GM12891 (cell line): ENCODE data around the gene RTN1.

Experiments used
- DNase-seq: peaks from one replicate; pipeline ENCODE4 v3.0.0; 2011; ENCODE audit warnings: low spot score; ENCODE audit not compliant: insufficient read length
- FAIRE-seq: peaks from 2 replicates; lab custom pipeline; 2011; peaks lifted over from hg19 to GRCh38; lab: Jason Lieb, UNC
- PAX5 ChIP-seq: IDR thresholded peaks from 2 replicates; pipeline ENCODE4 v1.6.1; 2011; ENCODE audit warnings: low read length, moderate library complexity, mild to moderate bottlenecking; ENCODE audit not compliant: insufficient read depth, severe bottlenecking
- POLR2A ChIP-seq: IDR thresholded peaks from 2 replicates; pipeline ENCODE4 v1.6.1; 2011; ENCODE audit warnings: low read depth, low read length, control low read depth
- POLR2AphosphoS5 ChIP-seq: IDR thresholded peaks from 2 replicates; pipeline ENCODE4 v1.6.1; 2011; ENCODE audit warnings: low read depth, low read length, control low read depth
- POU2F2 ChIP-seq: IDR thresholded peaks from 2 replicates; pipeline ENCODE4 v1.6.1; 2011; ENCODE audit warnings: low read depth, mild to moderate bottlenecking, control low read depth, low read length, moderate library complexity
- SPI1 ChIP-seq: IDR thresholded peaks from 2 replicates; pipeline ENCODE4 v1.6.1; 2011; ENCODE audit warnings: low read depth, low read length, control low read depth
- TAF1 ChIP-seq: IDR thresholded peaks from 2 replicates; pipeline ENCODE4 v1.6.1; 2011; ENCODE audit warnings: low read depth, low read length, control low read depth

The RTN1 gene

GRCh38 chr14:59850458-59850857, 20.1 kb downstream of the RTN1 start:
- TF ChIP-seq POU2F2 (no peak), SPI1 (no peak), TAF1 (no peak), POLR2A (no peak)
- DNase-seq, result no peak
- FAIRE-seq, result no peak

- TF ChIP-seq POLR2AphosphoS5 (no peak), POLR2A (no peak), TAF1 (no peak), POU2F2 (no peak), PAX5 (no peak), SPI1 (no peak)
- no peak for FAIRE-seq
- no peak for DNase-seq
Measured at GRCh38 chr14:59849411-59850130, 21.0 kb downstream of the RTN1 start.

- DNase-seq, result no peak
- TF ChIP-seq POLR2A (no peak), PAX5 (no peak), SPI1 (no peak), POU2F2 (no peak), POLR2AphosphoS5 (no peak), TAF1 (no peak)
- FAIRE-seq, result no peak
Measured at GRCh38 chr14:59848671-59849070, 21.9 kb downstream of the RTN1 start.

- TF ChIP-seq POLR2A, result no peak
- TF ChIP-seq PAX5, result no peak
- TF ChIP-seq TAF1, result no peak
- TF ChIP-seq SPI1, result no peak
- TF ChIP-seq POU2F2, result no peak
- TF ChIP-seq POLR2AphosphoS5, result no peak
- FAIRE-seq (no peak), DNase-seq (no peak)
Measured at GRCh38 chr14:59847711-59848110, 22.9 kb downstream of the RTN1 start.

- TF ChIP-seq POU2F2, result no peak
- no peak for TF ChIP-seq PAX5
- TF ChIP-seq POLR2AphosphoS5, result no peak
- TF ChIP-seq SPI1, result no peak
- FAIRE-seq (no peak), DNase-seq (no peak)
Measured at GRCh38 chr14:59846595-59846994, 24.0 kb downstream of the RTN1 start.

- FAIRE-seq (no peak), DNase-seq (no peak)
- TF ChIP-seq SPI1 (no peak), POU2F2 (no peak), POLR2A (no peak), POLR2AphosphoS5 (no peak), PAX5 (no peak), TAF1 (no peak)
Measured at GRCh38 chr14:59845245-59845644, 25.3 kb downstream of the RTN1 start.

GRCh38 chr14:59844186-59844812, 26.3 kb downstream of the RTN1 start:
- no peak for FAIRE-seq
- DNase-seq, result no peak

GRCh38 chr14:59836116-59836515, 34.5 kb downstream of the RTN1 start:
- TF ChIP-seq POU2F2 (no peak), POLR2A (no peak), POLR2AphosphoS5 (no peak), PAX5 (no peak), SPI1 (no peak), TAF1 (no peak)
- FAIRE-seq, result no peak
- DNase-seq, result no peak

More at GRCh38 chr14:59844186-59844812, 26.3 kb downstream of the RTN1 start:
- no peak for TF ChIP-seq PAX5
- TF ChIP-seq POLR2A, result no peak
- no peak for TF ChIP-seq SPI1
- TF ChIP-seq POLR2AphosphoS5, result no peak
- no peak for TF ChIP-seq POU2F2
- TF ChIP-seq TAF1, result no peak

- TF ChIP-seq TAF1 (no peak), POLR2A (no peak), POU2F2 (no peak), POLR2AphosphoS5 (no peak), SPI1 (no peak), PAX5 (no peak)
- no peak for FAIRE-seq
Measured at GRCh38 chr14:59832653-59833294, 37.8 kb downstream of the RTN1 start.

More at GRCh38 chr14:59832653-59833294, 37.8 kb downstream of the RTN1 start:
- DNase-seq, result no peak
